CD8-positive, alpha-beta memory T cell (primary cell): ENCODE data around the gene TNFSF15. TPM values are rescaled to one million over a fixed set of nuclear protein-coding genes. Genes with fewer than 3 reads are reported as not detected.

Experiments
- CTCF ChIA-PET: fragments of 350-600 bp; sonication (Branson Sonifier 250); formaldehyde crosslinking; loops from one replicate; lab custom pipeline; 2021; ENCODE audit warnings: antibody characterized with exemption; lab: Charles Lee
- POLR2A ChIA-PET: fragments of 350-600 bp; sonication (Branson Sonifier 250); formaldehyde crosslinking; loops from one replicate; lab custom pipeline; 2021; ENCODE audit warnings: antibody characterized with exemption; lab: Charles Lee
- DNase-seq, 5 donors: peaks; one replicate each; pipeline versions ENCODE4 v3.0.0 to v3.0.0-alpha.2; 2020 to 2022; ENCODE audit warnings: mixed read lengths in 1 of 5
- H3K27ac ChIP-seq: one replicate; pipeline ENCODE4 v1.7.0; 2013; ENCODE audit warnings: low read depth, mild to moderate bottlenecking, low read length, moderate library complexity
- H3K27me3 ChIP-seq: 2 replicates; pipeline ENCODE4 v1.7.0; 2013; ENCODE audit warnings: low read length, mild to moderate bottlenecking; ENCODE audit not compliant: insufficient read depth, poor library complexity, severe bottlenecking
- H3K36me3 ChIP-seq: 2 replicates; pipeline ENCODE4 v1.7.0; 2013; ENCODE audit warnings: mild to moderate bottlenecking, low read length, moderate library complexity; ENCODE audit not compliant: insufficient read depth
- H3K4me1 ChIP-seq: 2 replicates; pipeline ENCODE4 v1.7.0; 2013; ENCODE audit warnings: mild to moderate bottlenecking, low read length, moderate library complexity; ENCODE audit not compliant: insufficient read depth
- H3K4me3 ChIP-seq: 2 replicates; pipeline ENCODE4 v1.7.0; 2013; ENCODE audit warnings: mild to moderate bottlenecking, low read length
- H3K9me3 ChIP-seq: 2 replicates; pipeline ENCODE4 v1.7.0; 2013; ENCODE audit warnings: mild to moderate bottlenecking, low read length
- H3K27ac Mint-ChIP-seq, 8 donors: one replicate each; pipeline ENCODE4 v1.8.0; 2020 to 2021; ENCODE audit warnings: mixed read lengths in 8 of 8, mild to moderate bottlenecking in 6 of 8, inconsistent platforms in 3 of 8, moderate library complexity in 3 of 8
- H3K27me3 Mint-ChIP-seq, 2 donors: one replicate each; pipeline ENCODE4 v1.8.0; 2020 to 2021; ENCODE audit warnings: mixed read lengths in 2 of 2, mild to moderate bottlenecking in 1 of 2, moderate library complexity in 1 of 2
- H3K36me3 Mint-ChIP-seq, 3 donors: one replicate each; pipeline ENCODE4 v1.8.0; 2020 to 2021; ENCODE audit warnings: mixed read lengths in 3 of 3, inconsistent platforms in 1 of 3, mild to moderate bottlenecking in 1 of 3
- H3K4me1 Mint-ChIP-seq, 3 donors: one replicate each; pipeline ENCODE4 v1.8.0; 2020 to 2021; ENCODE audit warnings: mixed read lengths in 3 of 3, inconsistent platforms in 1 of 3, mild to moderate bottlenecking in 1 of 3
- H3K4me3 Mint-ChIP-seq, 7 donors: one replicate each; pipeline ENCODE4 v1.8.0; 2020 to 2021; ENCODE audit warnings: mixed read lengths in 7 of 7, mild to moderate bottlenecking in 6 of 7, moderate library complexity in 4 of 7, inconsistent platforms in 2 of 7
- H3K9me3 Mint-ChIP-seq, 5 donors: one replicate each; pipeline ENCODE4 v1.8.0; 2020 to 2022; ENCODE audit warnings: mixed read lengths in 5 of 5, mild to moderate bottlenecking in 3 of 5, moderate library complexity in 2 of 5, inconsistent platforms in 1 of 5
- polyA plus RNA-seq: library from polyadenylated mRNA; unstranded; fragments of 300-500 nt; fragmentation: Illumina TruSeq; gene quantifications from one replicate; pipeline ENCODE4 v1.2.3, GENCODE V29; 2021
- total RNA-seq, 2 experiments: library from RNA; stranded (reverse); gene quantifications; one replicate each; pipeline ENCODE4 v1.2.3, GENCODE V29; 2021

TNFSF15 gene
- total and polyA plus RNA-seq, 3 experiments from 2014 or later = 0.15 to 0.20 TPM; not detected in 1

DNA sequence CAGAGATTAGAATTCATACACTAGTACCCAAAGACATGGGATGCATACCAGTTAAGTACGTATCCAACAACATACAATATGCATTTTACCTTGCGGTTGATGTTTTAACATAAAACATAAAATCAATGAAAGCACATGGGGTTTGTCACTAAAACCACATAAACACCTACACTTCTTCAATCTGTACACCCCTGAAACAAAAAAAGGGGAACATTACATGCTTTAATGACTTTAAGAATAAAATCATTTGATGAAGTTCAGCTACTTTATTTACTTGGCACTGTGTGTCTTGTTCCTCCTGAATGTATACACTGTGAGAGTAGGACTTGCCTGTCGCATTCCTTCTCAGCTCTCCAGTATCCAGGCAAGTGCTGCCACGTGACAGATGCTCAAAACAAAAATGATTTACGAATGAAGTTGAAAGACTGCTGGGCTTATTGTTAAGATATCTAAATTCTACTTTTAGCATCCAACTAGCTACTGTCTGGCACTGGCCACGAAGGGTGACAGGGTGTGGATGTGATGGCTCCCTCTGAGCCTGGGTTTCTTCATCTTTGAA lies 21.0 kb downstream of the TNFSF15 start:
- H3K36me3 ChIP-seq = no peaks in the 10 kb centered on the region
- POLR2A ChIA-PET = no interaction called here
- CTCF ChIA-PET = interaction anchor here (1.2 kb wide), 1 partner anchor 122 kb away, joined by 4 read pairs; no protein-coding TSS in a partner anchor

GRCh38 chr9:114782586-114782985 lies 23.3 kb downstream of the TNFSF15 start:
- no peak overlapping the region for H3K4me3 Mint-ChIP-seq
- no peak overlapping the region for H3K27ac ChIP-seq
- no peaks in the 10 kb centered on the region for H3K4me1 ChIP-seq
- H3K27me3 ChIP-seq = no peaks in the 10 kb centered on the region
- H3K4me3 ChIP-seq = no peak overlapping the region
- POLR2A ChIA-PET = no interaction called here
- CTCF ChIA-PET = no interaction called here
- no peaks in the 10 kb centered on the region for H3K9me3 ChIP-seq
- H3K4me1 Mint-ChIP-seq = peaks cover 2 to 4% (median 4%) of the 10 kb centered on the region in 3 donors
- no peaks in the 10 kb centered on the region for H3K36me3 ChIP-seq
- H3K9me3 Mint-ChIP-seq = peaks cover 0 to 2% (median 0%) of the 10 kb centered on the region in 5 donors
- DNase-seq = no peak
- H3K27me3 Mint-ChIP-seq = peaks cover 0 to 7% of the 10 kb centered on the region in 2 donors
- H3K27ac Mint-ChIP-seq = no peak overlapping the region
- H3K36me3 Mint-ChIP-seq = peaks cover 0 to 22% (median 0%) of the 10 kb centered on the region in 3 donors

More for the DNA sequence above, 21.0 kb downstream of the TNFSF15 start:
- H3K27ac Mint-ChIP-seq = no peak overlapping the region
- H3K9me3 ChIP-seq = no peaks in the 10 kb centered on the region
- no peak for DNase-seq
- no peaks in the 10 kb centered on the region for H3K4me1 ChIP-seq
- H3K27me3 Mint-ChIP-seq = peaks cover 0 to 3% of the 10 kb centered on the region in 2 donors
- peaks cover 0 to 2% (median 0%) of the 10 kb centered on the region in 5 donors for H3K9me3 Mint-ChIP-seq
- no peak overlapping the region for H3K4me3 ChIP-seq
- peaks cover 0 to 2% (median 0%) of the 10 kb centered on the region in 3 donors for H3K4me1 Mint-ChIP-seq
- peaks cover 0 to 22% (median 0%) of the 10 kb centered on the region in 3 donors for H3K36me3 Mint-ChIP-seq
- H3K27me3 ChIP-seq = no peaks in the 10 kb centered on the region
- no peak overlapping the region for H3K27ac ChIP-seq
- H3K4me3 Mint-ChIP-seq = no peak overlapping the region

GRCh38 chr9:114779352-114779845 lies 26.4 kb downstream of the TNFSF15 start:
- ChIA-PET CTCF (no interaction called here), POLR2A (no interaction called here)
- DNase-seq = no peak
- H3K36me3 ChIP-seq = no peaks in the 10 kb centered on the region
- H3K27me3 ChIP-seq = no peaks in the 10 kb centered on the region
- H3K4me1 ChIP-seq = peaks cover 4% of the 10 kb centered on the region
- no peaks in the 10 kb centered on the region for H3K9me3 ChIP-seq
- Mint-ChIP-seq H3K27me3 (peaks cover 0 to 4% of the 10 kb centered on the region in 2 donors), H3K4me1 (peaks cover 4 to 26% (median 22%) of the 10 kb centered on the region in 3 donors), H3K36me3 (peaks cover 0 to 18% (median 0%) of the 10 kb centered on the region in 3 donors), H3K9me3 (peaks cover 0 to 2% (median 0%) of the 10 kb centered on the region in 5 donors), H3K4me3 (no peak overlapping the region), H3K27ac (no peak overlapping the region)
- no peak overlapping the region for H3K27ac ChIP-seq
- no peak overlapping the region for H3K4me3 ChIP-seq

DNA sequence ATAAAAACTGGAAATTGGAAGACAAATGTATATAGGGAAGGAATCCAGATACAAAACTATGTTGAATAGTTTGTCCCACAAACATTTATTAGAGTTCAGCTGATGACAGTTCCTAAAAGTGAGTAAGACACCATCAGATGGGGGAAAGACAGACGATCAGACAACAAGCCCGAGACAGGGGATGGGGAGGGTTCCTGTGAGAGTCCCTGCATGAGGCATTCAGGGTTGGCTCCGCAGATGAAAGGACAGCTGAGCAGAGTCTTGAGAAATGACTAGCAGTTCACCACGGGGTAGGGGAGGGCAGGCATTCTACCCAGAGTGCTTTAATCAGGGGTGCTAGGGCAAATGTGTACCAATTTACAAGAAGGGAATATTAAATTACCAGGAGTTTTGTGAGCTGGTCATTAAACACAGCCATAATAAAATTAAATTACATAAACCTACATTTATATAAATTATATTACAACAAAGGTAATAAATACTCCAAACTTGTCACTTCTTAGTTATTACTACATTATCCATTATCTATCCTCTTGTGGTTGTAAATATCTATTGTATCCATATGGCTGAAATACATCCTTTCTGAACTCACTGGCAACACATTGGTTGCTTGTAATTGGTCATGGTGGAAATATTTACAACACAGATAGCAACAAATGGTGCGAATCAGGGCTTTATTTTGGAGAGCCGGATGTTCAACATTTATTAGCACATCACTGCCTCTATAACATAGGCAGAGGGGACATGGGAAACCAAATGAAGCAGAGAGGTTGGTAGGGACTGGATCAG lies 27.8 kb downstream of the TNFSF15 start:
- H3K27ac Mint-ChIP-seq = no peak overlapping the region
- no peaks in the 10 kb centered on the region for H3K36me3 ChIP-seq
- ChIA-PET CTCF (no interaction called here), POLR2A (interaction anchor here (0.6 kb wide), 1 partner anchor 17 kb away, joined by 3 read pairs; no protein-coding TSS in a partner anchor)
- H3K36me3 Mint-ChIP-seq = peaks cover 0 to 11% (median 0%) of the 10 kb centered on the region in 3 donors
- peaks cover 4% of the 10 kb centered on the region for H3K4me1 ChIP-seq
- no peaks in the 10 kb centered on the region for H3K27me3 ChIP-seq
- no peak overlapping the region for H3K27ac ChIP-seq
- H3K9me3 ChIP-seq = no peaks in the 10 kb centered on the region
- H3K4me3 Mint-ChIP-seq = no peak overlapping the region
- H3K27me3 Mint-ChIP-seq = peaks cover 1 to 4% of the 10 kb centered on the region in 2 donors
- peaks cover 6 to 26% (median 25%) of the 10 kb centered on the region in 3 donors for H3K4me1 Mint-ChIP-seq
- H3K4me3 ChIP-seq = no peak overlapping the region
- H3K9me3 Mint-ChIP-seq = peaks cover 0 to 2% (median 0%) of the 10 kb centered on the region in 5 donors
- peak in 1 of 5 donors; percentile 35 for DNase-seq

DNA sequence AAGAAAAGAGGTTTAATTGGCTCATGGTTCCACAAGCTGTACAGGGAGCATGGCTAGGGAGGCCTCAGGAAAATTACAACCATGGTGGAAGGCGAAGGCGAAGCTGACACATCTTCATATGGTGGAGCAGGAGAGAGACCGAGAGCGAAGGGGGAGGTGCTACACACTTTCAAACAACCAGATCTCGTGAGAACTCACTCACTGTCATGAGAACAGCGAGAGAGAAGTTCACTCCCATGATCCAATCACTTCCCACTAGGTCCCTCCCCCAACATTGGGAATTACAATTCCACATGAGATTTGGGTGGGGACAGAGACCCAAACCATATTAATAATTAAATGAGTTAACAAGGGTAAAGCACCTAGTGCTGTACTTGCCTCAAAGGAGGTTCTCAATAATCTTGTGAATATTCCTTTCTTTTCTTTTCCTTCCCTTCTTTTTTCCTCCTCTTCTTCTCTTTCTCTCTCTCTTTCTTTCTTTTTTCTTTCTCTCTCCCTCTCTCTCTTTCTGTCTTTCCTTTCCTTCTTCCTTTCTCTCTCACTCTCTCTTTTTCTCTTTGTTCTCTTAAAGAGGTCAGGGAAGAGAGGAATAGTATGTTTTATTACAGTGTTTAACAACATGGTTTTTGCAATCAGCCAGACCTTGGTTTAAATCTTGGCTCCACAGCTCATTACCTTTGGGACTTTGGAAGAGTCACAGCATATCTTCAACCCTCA lies 29.0 kb downstream of the TNFSF15 start:
- Mint-ChIP-seq H3K27me3 (peaks cover 1 to 4% of the 10 kb centered on the region in 2 donors), H3K36me3 (peaks cover 0 to 7% (median 0%) of the 10 kb centered on the region in 3 donors), H3K4me1 (peaks cover 6 to 26% (median 25%) of the 10 kb centered on the region in 3 donors), H3K4me3 (no peak overlapping the region), H3K9me3 (peaks cover 0 to 2% (median 0%) of the 10 kb centered on the region in 5 donors), H3K27ac (no peak overlapping the region)
- H3K27me3 ChIP-seq = no peaks in the 10 kb centered on the region
- no peak overlapping the region for H3K4me3 ChIP-seq
- H3K27ac ChIP-seq = no peak overlapping the region
- H3K4me1 ChIP-seq = peaks cover 4% of the 10 kb centered on the region
- no peak for DNase-seq
- ChIA-PET CTCF (no interaction called here), POLR2A (no interaction called here)
- H3K36me3 ChIP-seq = no peaks in the 10 kb centered on the region
- H3K9me3 ChIP-seq = no peaks in the 10 kb centered on the region

- no peaks in the 10 kb centered on the region for H3K36me3 ChIP-seq
- Mint-ChIP-seq H3K4me3 (no peak overlapping the region), H3K36me3 (no peaks in the 10 kb centered on the region), H3K27me3 (peaks cover 1 to 4% of the 10 kb centered on the region in 2 donors), H3K27ac (no peak overlapping the region), H3K4me1 (peaks cover 6 to 26% (median 25%) of the 10 kb centered on the region in 3 donors), H3K9me3 (no peaks in the 10 kb centered on the region)
- no peak overlapping the region for H3K4me3 ChIP-seq
- POLR2A ChIA-PET = no interaction called here
- DNase-seq = no peak
- CTCF ChIA-PET = no interaction called here
- H3K4me1 ChIP-seq = peaks cover 4% of the 10 kb centered on the region
- no peaks in the 10 kb centered on the region for H3K9me3 ChIP-seq
- no peak overlapping the region for H3K27ac ChIP-seq
- no peaks in the 10 kb centered on the region for H3K27me3 ChIP-seq
These were observed 29.9 kb downstream of the TNFSF15 start for GRCh38 chr9:114775981-114776380.

DNA sequence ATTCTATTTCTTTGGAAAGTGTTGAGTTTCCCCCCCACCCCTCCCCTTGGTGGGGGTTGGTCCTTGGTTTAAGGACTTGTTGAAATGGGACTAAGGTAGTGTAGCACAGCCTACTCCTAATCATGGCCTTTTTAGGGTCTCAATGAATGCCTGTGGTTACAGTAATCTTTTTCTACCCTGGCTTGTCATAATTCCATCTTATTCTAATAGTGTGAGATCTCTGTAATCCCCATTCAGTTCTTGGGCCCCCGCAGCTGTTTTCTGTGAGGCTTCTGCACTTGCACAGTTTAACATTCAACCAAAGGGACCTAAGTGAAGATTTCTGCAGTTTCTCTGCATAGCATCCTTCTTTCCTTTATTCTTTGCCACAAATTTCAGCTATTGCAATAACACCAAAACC lies 30.7 kb downstream of the TNFSF15 start:
- H3K9me3 ChIP-seq = no peaks in the 10 kb centered on the region
- Mint-ChIP-seq H3K4me1 (peaks cover 6 to 26% (median 25%) of the 10 kb centered on the region in 3 donors), H3K36me3 (no peaks in the 10 kb centered on the region), H3K4me3 (no peak overlapping the region), H3K9me3 (no peaks in the 10 kb centered on the region), H3K27me3 (peaks cover 1 to 4% of the 10 kb centered on the region in 2 donors), H3K27ac (peak overlapping the region in 1 of 8 donors; percentile 29)
- H3K4me3 ChIP-seq = no peak overlapping the region
- H3K27ac ChIP-seq = no peak overlapping the region
- POLR2A ChIA-PET = no interaction called here
- peaks cover 4% of the 10 kb centered on the region for H3K4me1 ChIP-seq
- no peaks in the 10 kb centered on the region for H3K36me3 ChIP-seq
- CTCF ChIA-PET = interaction anchor here (1.3 kb wide), 1 partner anchor 132 kb away, joined by 4 read pairs; no protein-coding TSS in a partner anchor
- no peak for DNase-seq
- no peaks in the 10 kb centered on the region for H3K27me3 ChIP-seq
